Right lobe of liver (tissue), 4 donors: ENCODE results near the gene SCFD2.

Source experiments
- CTCF ChIP-seq, 4 donors: fragments of 200-600 bp in 3 of 4; fragments of 450-650 bp in 1 of 4; IDR thresholded peaks; one replicate each; pipeline versions ENCODE4 v1.5.1 to v1.8.0; 2016 to 2022; ENCODE audit warnings: antibody characterized with exemption in 4 of 4, mild to moderate bottlenecking in 2 of 4
- POLR2A ChIP-seq: fragments of 450-650 bp; IDR thresholded peaks from one replicate; pipeline ENCODE4 v1.6.1; 2017; ENCODE audit warnings: antibody characterized with exemption, mild to moderate bottlenecking
- donor health status: DM: no; HTN: no; CAD: no.
- donor health status: DM: no; HTN: no; CAD: no.
- donor health status: DM: no; HTN: yes; CAD: no.

- TF ChIP-seq CTCF (IDR thresholded peaks at IDR 0.05) (no peak), POLR2A (no peak)
Observed at GRCh38 chr4:52951016-52951415, 414.8 kb downstream of the SCFD2 start.
